ENCODE results near the gene COLEC11. TPM values are rescaled to one million over a fixed set of nuclear protein-coding genes. Genes with fewer than 3 reads are reported as not detected.

The COLEC11 gene
- total and polyA plus RNA-seq, 2 experiments from 2014 or later: 1.3 to 1.5 TPM

DNA sequence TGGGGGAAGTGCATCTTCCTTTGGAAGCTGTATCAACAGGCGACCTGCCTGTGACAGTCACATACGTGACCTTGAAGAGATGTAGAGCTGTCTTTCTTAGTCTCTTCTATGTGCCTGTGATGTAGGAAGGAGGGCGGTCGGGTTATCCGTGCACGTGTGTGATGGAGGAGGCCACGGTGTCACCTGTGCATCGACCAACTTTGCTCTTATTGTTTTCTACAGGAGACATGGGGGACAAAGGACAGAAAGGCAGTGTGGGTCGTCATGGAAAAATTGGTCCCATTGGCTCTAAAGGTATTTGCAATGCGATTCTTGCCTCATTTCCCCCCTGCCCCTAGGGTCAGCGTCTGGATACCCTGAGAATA lies 42.4 kb downstream of the COLEC11 start:
- H3F3A ChIP-seq (replicated peaks; ENCODE audit: low read depth): no peaks in the 10 kb centered on the region
- no peaks in the 10 kb centered on the region for H3K9me2 ChIP-seq (ENCODE audit: insufficient read depth)
- no peaks in the 10 kb centered on the region for H3K4me1 ChIP-seq (ENCODE audit: insufficient read depth)
- TF ChIP-seq JUNB (IDR thresholded peaks at IDR 0.05; ENCODE audit: unreplicated experiment): no peak
- TF ChIP-seq, protein P1, sequence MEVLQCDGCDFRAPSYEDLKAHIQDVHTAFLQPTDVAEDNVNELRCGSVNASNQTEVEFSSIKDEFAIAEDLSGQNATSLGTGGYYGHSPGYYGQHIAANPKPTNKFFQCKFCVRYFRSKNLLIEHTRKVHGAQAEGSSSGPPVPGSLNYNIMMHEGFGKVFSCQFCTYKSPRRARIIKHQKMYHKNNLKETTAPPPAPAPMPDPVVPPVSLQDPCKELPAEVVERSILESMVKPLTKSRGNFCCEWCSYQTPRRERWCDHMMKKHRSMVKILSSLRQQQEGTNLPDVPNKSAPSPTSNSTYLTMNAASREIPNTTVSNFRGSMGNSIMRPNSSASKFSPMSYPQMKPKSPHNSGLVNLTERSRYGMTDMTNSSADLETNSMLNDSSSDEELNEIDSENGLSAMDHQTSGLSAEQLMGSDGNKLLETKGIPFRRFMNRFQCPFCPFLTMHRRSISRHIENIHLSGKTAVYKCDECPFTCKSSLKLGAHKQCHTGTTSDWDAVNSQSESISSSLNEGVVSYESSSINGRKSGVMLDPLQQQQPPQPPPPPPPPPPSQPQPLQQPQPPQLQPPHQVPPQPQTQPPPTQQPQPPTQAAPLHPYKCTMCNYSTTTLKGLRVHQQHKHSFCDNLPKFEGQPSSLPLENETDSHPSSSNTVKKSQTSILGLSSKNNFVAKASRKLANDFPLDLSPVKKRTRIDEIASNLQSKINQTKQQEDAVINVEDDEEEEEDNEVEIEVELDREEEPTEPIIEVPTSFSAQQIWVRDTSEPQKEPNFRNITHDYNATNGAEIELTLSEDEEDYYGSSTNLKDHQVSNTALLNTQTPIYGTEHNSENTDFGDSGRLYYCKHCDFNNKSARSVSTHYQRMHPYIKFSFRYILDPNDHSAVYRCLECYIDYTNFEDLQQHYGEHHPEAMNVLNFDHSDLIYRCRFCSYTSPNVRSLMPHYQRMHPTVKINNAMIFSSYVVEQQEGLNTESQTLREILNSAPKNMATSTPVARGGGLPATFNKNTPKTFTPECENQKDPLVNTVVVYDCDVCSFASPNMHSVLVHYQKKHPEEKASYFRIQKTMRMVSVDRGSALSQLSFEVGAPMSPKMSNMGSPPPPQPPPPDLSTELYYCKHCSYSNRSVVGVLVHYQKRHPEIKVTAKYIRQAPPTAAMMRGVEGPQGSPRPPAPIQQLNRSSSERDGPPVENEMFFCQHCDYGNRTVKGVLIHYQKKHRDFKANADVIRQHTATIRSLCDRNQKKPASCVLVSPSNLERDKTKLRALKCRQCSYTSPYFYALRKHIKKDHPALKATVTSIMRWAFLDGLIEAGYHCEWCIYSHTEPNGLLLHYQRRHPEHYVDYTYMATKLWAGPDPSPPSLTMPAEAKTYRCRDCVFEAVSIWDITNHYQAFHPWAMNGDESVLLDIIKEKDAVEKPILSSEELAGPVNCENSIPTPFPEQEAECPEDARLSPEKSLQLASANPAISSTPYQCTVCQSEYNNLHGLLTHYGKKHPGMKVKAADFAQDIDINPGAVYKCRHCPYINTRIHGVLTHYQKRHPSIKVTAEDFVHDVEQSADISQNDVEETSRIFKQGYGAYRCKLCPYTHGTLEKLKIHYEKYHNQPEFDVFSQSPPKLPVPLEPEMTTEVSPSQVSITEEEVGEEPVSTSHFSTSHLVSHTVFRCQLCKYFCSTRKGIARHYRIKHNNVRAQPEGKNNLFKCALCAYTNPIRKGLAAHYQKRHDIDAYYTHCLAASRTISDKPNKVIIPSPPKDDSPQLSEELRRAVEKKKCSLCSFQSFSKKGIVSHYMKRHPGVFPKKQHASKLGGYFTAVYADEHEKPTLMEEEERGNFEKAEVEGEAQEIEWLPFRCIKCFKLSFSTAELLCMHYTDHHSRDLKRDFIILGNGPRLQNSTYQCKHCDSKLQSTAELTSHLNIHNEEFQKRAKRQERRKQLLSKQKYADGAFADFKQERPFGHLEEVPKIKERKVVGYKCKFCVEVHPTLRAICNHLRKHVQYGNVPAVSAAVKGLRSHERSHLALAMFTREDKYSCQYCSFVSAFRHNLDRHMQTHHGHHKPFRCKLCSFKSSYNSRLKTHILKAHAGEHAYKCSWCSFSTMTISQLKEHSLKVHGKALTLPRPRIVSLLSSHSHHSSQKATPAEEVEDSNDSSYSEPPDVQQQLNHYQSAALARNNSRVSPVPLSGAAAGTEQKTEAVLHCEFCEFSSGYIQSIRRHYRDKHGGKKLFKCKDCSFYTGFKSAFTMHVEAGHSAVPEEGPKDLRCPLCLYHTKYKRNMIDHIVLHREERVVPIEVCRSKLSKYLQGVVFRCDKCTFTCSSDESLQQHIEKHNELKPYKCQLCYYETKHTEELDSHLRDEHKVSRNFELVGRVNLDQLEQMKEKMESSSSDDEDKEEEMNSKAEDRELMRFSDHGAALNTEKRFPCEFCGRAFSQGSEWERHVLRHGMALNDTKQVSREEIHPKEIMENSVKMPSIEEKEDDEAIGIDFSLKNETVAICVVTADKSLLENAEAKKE (CRISPR knock-in tag; IDR thresholded peaks at IDR 0.05): no peak
- TF ChIP-seq, protein P2, sequence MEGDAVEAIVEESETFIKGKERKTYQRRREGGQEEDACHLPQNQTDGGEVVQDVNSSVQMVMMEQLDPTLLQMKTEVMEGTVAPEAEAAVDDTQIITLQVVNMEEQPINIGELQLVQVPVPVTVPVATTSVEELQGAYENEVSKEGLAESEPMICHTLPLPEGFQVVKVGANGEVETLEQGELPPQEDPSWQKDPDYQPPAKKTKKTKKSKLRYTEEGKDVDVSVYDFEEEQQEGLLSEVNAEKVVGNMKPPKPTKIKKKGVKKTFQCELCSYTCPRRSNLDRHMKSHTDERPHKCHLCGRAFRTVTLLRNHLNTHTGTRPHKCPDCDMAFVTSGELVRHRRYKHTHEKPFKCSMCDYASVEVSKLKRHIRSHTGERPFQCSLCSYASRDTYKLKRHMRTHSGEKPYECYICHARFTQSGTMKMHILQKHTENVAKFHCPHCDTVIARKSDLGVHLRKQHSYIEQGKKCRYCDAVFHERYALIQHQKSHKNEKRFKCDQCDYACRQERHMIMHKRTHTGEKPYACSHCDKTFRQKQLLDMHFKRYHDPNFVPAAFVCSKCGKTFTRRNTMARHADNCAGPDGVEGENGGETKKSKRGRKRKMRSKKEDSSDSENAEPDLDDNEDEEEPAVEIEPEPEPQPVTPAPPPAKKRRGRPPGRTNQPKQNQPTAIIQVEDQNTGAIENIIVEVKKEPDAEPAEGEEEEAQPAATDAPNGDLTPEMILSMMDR (conservative IDR thresholded peaks at IDR 0.05; ENCODE audit: low read depth in 2 of 2): no peak
- TF ChIP-seq EZH2 (IDR thresholded peaks at IDR 0.05; ENCODE audit: low read depth, unreplicated experiment): no peak
- TF ChIP-seq, protein P3, sequence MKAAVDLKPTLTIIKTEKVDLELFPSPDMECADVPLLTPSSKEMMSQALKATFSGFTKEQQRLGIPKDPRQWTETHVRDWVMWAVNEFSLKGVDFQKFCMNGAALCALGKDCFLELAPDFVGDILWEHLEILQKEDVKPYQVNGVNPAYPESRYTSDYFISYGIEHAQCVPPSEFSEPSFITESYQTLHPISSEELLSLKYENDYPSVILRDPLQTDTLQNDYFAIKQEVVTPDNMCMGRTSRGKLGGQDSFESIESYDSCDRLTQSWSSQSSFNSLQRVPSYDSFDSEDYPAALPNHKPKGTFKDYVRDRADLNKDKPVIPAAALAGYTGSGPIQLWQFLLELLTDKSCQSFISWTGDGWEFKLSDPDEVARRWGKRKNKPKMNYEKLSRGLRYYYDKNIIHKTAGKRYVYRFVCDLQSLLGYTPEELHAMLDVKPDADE (IDR thresholded peaks at IDR 0.05): no peak
- TF ChIP-seq ZNF114 (CRISPR knock-in tag; IDR thresholded peaks at IDR 0.05): no peak
- TF ChIP-seq STAT1 (IDR thresholded peaks at IDR 0.05; ENCODE audit: unreplicated experiment): no peak
- TF ChIP-seq CREB1 (CRISPR knock-in tag; IDR thresholded peaks at IDR 0.05; ENCODE audit: low read depth): no peak
- TF ChIP-seq ZNF331 (CRISPR knock-in tag; IDR thresholded peaks at IDR 0.05; ENCODE audit: low read depth): no peak
- TF ChIP-seq, protein P4, sequence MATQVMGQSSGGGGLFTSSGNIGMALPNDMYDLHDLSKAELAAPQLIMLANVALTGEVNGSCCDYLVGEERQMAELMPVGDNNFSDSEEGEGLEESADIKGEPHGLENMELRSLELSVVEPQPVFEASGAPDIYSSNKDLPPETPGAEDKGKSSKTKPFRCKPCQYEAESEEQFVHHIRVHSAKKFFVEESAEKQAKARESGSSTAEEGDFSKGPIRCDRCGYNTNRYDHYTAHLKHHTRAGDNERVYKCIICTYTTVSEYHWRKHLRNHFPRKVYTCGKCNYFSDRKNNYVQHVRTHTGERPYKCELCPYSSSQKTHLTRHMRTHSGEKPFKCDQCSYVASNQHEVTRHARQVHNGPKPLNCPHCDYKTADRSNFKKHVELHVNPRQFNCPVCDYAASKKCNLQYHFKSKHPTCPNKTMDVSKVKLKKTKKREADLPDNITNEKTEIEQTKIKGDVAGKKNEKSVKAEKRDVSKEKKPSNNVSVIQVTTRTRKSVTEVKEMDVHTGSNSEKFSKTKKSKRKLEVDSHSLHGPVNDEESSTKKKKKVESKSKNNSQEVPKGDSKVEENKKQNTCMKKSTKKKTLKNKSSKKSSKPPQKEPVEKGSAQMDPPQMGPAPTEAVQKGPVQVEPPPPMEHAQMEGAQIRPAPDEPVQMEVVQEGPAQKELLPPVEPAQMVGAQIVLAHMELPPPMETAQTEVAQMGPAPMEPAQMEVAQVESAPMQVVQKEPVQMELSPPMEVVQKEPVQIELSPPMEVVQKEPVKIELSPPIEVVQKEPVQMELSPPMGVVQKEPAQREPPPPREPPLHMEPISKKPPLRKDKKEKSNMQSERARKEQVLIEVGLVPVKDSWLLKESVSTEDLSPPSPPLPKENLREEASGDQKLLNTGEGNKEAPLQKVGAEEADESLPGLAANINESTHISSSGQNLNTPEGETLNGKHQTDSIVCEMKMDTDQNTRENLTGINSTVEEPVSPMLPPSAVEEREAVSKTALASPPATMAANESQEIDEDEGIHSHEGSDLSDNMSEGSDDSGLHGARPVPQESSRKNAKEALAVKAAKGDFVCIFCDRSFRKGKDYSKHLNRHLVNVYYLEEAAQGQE (IDR thresholded peaks at IDR 0.05; ENCODE audit: unreplicated experiment): no peak
- H3K36me3 ChIP-seq (ENCODE audit: insufficient read depth): no peaks in the 10 kb centered on the region
- Mint-ChIP-seq H3K36me3 (ENCODE audit: low read depth) (no peaks in the 10 kb centered on the region; the same call in 2 of the 3 replicates), H3K27me3 (ENCODE audit: insufficient read depth, low read depth, poor library complexity) (peaks cover 13% of the 10 kb centered on the region), H3K4me3 (no peak overlapping the region), H3K27ac (no peak overlapping the region), H3K9me3 (no peaks in the 10 kb centered on the region), H3K4me1 (peaks cover 4% of the 10 kb centered on the region; the same call in 2 of the 3 replicates)
- no peak overlapping the region for H3K4me3 ChIP-seq
- DNase-seq (ENCODE audit: low spot score) (no peak), ATAC-seq (no peak)
- H3K27me3 ChIP-seq (ENCODE audit: insufficient read depth): no peaks in the 10 kb centered on the region
- H3K4me2 ChIP-seq: no peak overlapping the region
- H3K27ac ChIP-seq (ENCODE audit: low read depth): no peak overlapping the region
- no peaks in the 10 kb centered on the region for H3K79me2 ChIP-seq (replicated peaks; ENCODE audit: insufficient read depth)
- H4K20me1 ChIP-seq (replicated peaks; ENCODE audit: insufficient read depth): no peaks in the 10 kb centered on the region
- no peak overlapping the region for H2AFZ ChIP-seq

Measured in GM23338 (cell line).